MV-4-11 (cell line): ENCODE measurements around the gene PARVB.
"Not testable (repeated sequence)": the region's sequence is repeated elsewhere in the genome, so short reads cannot be mapped to it uniquely, and the experiment has no call there.

ENCODE experiments used
- DNase-seq: peaks from one replicate; lab custom pipeline; 2025; lab: John Stamatoyannopoulos, UW

PARVB gene

DNA sequence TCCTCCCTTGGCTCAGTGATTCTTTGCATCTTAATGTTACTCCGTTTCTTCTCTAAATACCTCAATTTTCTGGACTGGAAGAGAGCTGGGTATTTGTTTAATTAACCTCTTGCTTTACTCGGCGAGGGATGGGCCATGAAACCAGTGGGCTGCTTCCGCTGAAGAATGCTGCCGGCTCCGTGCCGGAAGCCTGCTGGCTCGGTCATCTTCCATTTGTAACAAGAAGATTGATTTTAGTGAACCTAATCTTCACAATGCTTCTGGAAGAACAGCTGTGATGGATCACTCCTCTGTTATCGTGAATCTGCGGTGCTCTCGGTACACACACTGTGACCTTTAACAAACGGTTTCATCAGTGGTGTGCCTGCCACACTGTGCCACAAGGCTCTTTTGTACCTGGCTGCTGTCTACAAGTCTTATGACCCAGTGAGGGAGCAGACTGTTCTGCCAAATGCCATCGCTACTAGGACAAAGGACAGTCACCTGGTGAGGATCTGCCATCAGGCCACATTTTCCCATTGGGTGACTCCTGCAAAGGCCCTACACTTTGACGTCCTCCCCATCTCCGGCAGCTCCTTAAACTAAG lies 25.3 kb upstream of the PARVB start:
- no peak for DNase-seq

DNA sequence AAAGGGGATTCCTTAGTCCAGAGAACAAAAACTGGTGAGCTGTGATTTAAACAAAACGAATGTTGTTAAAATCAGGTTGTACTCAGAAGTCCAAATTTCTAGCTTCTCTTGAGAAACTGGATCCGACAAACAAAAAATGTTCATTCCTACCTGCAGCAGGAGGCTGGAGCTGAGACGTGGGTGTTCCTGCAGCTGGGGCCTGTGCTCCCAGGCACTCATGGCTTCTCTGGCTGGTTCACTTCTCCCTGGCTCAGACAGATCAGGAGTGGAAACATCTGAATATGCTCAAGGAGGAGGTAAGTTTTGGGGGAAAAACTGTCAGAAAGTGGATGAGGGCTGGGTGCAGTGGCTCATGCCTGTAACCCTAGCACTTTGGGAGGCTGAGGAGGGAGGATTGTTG lies 24.7 kb upstream of the PARVB start:
- no peak for DNase-seq

DNA sequence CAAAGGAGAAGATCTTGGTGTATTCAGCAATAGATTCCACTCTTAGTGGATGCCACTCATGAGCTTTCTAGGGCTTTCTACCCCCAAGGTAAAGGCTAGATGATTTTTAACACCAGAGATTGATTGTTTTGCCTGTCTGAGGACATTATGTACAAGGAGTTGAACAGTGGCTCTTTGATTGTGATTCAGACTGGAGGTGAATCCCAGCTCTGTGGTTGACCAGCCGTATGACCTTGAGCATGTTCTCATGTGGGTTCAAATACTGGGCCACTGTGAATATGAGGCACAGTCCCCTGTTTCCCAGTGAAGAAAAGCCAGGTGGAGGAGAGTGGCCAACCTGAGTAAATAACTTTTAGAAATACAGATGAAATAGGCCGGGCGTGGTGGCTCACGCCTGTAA lies 24.0 kb upstream of the PARVB start:
- DNase-seq = no peak

DNA sequence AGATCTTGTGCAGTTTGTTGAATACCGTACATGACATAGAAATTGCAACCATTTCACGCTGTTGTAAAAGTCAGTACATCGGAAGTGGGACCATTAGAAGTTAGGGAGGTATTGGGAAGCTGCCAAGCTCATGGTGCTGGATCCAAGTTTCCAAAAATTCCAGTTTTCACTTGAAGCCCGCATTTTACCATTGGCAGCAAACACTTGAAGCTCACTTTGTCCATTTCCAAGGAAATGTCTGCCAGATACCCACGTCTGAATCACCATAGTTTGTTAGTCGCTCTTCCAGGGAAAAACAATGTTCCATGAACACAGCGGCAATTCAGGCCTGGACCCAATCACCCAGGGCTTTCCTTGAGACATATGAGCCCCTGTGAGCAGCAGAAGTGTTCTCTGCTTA lies 22.6 kb upstream of the PARVB start:
- no peak for DNase-seq

DNA sequence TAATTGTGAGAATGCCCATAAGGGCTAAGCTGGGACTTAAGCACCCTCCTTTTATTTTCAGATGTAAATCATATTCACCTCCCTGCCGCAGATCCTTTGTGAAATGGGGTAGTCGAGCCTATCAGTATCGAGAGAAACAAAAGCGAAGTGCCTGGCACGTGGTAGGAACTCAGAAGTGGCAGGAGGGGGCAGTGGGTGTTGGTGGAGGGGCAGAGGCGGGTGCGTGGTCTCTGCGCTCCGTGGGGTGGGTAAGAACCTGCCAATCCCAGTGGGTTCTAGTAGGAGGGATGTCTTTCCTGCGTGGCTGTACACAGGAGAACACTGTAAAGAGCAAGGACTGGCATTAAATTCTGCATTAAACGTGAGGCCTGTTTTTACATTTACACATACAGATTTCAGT lies 21.8 kb upstream of the PARVB start:
- DNase-seq = no peak

DNA sequence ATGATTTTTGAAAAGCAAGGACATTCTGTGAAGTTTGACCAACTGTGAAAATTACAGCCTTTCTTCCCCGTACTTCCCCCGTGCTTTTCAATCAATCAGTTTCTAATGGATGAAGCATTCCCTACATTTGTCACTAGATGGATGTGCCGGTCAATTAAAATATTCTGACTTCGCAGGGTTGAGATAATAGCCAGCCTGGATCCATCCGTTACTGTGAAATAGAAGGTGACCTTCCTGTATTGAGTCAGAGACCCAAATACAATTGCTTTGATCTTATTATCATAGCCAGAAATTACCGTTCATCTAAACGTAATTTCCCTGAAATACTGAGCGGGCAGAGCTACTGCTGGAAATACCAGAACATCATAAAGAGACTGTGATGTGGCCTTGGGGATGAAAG lies 21.1 kb upstream of the PARVB start:
- no peak for DNase-seq

DNA sequence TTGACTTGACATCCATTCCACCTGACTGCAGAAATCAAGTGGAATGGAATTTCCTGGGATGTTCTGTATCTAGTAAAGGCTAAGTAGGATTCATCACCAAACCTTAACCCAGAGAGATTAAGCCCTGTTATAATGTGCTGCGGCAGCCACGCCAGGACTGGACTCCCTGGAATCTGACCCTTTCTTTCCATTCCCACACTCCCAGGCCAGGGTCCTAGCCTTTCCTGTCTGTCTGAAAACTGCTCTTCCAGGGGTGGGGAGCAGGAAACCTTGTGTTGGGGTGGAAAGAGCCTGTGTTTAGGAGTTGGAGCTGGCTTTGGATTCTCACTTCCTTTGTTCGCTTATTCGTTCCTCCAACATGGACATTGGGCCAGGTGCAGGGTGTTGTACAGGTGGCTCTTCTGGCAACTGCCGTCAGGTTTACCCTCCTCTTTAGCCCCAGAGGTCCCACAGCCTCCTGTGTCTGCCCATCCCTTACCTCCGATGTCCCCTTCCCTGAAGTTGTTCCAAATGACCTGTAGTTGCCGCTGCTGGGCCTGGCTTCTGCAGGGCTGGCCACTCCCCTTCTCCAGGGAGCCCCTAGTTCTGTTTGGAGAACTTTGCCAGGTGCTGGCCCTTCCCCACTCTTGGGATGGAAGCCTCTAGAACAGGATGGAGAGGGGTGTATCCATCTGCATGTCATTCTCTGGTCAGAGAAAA lies 20.5 kb upstream of the PARVB start:
- no peak for DNase-seq

DNA sequence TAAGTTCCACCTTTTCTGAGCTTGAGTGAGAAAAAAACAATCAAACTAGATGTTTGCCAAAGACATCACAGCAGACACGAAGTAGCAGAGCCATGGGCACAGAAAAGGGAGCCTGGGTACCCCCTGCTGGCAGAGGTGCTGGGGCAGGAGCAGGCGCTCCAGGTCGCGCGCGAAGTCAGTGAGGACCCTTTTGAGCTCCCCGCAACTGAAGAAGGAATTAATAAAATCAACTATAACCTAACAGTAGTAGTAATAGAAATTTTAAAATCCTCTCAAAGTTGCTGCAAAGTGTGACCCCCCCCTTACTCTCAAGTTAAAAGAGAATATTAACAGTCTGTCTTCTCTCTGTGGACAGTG lies 20.0 kb upstream of the PARVB start:
- DNase-seq = no peak

DNA sequence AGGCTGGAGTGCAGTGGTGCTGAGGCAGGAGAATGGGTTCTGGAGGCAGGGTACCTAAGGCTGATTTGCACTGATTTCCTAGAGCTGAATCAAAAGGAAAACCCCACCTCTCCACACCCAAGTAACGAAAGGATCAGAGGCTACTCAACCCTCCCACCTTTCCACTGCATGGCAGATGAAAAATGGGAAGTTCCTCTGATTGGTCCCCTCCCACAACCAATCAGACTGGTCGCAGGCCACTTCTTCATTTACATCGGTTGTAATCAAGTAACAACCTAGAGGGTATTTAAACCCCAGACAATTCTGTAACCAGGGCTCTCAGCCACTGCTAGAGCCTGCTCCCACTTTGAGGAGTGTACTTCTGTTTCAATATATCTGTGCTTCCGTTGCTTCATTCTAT lies 18.6 kb upstream of the PARVB start:
- DNase-seq = peak; percentile 87

DNA sequence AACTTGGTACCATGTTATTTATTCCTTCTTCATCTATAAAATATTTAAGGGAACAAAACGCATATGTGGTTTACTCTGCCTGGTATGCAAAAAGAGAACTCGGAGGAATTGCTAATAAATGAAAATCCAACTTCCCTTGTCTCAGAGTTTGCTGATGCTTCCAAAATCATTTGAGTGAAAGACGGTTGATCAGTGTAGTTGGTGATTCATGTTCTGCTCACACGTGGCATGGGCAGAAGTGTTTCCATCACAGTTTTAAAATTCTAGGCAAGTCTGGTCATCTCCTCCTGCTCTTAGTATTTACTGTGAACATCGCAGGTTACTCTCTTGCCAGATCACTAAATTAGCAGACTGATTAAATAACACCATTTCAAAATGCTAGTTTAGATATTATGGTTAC lies 11.9 kb upstream of the PARVB start:
- DNase-seq = peak; percentile 41

DNA sequence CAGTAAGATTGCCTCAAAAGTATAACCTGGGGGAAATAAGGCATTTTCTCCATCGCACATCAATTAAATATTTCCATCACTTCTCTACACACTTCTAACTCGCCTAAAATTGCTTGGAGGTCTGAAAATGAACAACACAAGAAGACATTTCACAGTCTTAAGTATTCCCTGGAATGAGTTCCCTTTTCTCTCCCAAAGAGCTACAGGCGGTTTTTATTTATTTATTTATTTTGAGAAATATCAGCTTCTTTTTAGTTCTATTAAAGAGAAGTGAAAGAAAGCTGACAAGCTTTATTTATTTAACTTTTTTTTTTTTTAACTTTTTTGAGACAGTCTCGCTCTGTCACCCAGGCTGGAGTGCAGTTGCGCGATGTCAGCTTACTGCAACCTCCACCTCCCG lies 11.5 kb upstream of the PARVB start:
- DNase-seq = no peak

DNA sequence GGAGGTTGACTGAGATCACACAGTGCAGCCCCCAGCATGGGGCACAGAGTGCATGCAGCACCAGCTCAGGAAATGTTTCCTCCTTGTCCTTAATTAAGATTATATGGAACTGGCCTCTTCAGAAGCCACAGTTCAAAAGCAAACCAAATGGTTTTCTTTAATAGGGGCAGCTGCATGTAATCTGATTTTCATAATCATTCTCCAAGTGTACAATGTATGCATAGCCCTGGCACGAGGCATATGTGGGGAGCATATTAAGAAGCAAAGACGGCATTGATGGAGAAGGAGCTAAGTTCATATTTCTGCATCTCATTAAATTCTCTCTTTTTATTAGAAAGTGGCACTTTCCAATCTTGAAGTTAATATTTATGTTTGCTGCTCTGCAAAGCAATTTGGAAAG lies 9.9 kb upstream of the PARVB start:
- DNase-seq = no peak

DNA sequence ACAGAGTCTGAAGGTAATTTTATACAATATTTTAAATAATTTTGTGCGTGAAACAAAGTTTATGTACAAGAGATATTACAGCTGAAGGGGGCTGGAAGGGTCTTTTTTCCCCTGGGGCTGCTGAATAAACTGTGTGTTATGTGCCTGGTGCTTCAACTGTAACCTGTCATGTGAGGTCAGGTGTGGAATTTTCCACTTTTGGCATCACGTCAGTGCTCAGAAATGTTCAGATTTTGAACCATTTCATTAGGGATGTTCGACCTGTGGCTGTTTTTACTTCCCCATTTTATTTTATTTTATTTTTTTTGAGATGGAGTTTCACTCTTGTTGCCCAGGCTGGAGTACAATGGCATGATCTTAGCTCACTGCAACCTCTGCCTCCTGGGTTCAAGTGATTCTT lies 7.5 kb upstream of the PARVB start:
- DNase-seq = not testable (repeated sequence)

DNA sequence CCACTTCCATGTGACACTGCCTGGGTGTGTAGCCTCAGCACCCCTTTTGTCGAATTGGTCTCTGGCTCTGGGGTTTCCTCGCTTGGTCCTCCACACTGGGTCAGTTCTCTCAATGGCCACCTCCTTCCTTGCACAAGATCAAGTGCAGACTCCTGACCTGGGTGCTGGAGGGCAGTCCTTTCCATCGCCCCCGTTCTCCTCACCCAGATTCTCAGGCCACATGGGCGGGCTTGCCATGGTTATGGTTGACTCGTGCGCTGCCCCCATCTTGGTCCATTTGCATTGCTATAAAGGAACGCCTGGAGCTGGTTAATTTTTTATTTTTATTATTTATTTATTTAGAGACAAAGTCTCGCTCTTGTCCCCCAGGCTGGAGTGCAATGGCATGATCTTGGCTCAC lies 5.5 kb upstream of the PARVB start:
- no peak for DNase-seq

DNA sequence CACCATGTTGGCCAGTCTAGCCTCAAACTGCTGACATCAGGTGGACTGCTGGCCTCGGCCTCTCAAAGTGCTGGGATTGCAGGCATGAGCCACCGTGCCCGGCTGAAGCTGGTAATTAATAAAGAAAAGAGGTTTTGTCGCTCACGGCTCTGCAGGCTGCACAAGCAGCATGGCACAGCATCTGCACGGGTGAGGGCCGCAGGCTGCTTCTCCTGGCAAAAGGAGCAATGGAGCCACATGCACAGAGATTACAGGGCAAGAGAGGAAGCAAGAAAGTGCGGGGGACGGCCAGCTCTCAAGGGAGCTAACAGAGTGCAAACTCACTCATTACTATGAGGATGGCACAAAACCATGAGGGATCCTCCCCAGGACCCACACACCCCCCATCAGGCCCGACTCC lies 4.7 kb upstream of the PARVB start:
- no peak for DNase-seq

DNA sequence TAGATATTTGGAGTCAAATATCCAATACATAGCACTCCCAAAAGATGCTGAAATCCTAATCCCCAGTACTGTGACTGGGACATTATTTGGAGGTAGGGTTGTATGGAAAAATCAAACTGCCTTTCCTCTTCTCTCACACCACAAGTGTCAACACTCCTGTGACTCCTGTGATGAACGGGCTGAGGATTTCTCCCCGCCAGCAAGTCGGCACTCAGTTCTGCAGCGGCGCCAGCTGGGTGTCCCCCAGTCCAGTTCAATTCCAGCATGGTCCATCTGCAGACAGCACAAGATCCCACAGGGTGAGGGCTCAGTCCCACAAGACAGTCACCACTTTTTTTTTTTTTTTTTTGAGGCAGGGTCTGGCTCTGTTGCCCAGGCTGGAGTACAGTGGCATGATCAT lies 4.3 kb upstream of the PARVB start:
- DNase-seq = no peak

DNA sequence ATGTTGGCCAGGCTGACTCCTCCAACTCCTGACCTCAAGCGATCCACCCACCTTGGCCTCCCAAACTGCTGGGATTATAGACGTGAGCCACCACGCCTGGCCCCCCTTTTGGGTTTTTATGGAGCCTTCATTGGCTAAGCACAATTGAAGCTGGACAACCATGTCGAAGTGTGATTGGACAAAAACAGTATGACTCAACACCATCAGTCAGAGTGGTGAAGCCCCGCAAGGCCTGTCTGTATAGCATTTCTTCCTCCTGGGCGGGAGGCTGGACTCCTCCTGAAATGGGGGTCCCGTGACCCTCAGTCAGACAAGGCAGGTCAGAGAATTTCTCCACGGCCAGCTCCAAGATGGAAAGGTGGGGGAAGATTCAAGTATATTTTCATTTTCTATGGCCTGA lies 3.1 kb upstream of the PARVB start:
- DNase-seq = no peak

DNA sequence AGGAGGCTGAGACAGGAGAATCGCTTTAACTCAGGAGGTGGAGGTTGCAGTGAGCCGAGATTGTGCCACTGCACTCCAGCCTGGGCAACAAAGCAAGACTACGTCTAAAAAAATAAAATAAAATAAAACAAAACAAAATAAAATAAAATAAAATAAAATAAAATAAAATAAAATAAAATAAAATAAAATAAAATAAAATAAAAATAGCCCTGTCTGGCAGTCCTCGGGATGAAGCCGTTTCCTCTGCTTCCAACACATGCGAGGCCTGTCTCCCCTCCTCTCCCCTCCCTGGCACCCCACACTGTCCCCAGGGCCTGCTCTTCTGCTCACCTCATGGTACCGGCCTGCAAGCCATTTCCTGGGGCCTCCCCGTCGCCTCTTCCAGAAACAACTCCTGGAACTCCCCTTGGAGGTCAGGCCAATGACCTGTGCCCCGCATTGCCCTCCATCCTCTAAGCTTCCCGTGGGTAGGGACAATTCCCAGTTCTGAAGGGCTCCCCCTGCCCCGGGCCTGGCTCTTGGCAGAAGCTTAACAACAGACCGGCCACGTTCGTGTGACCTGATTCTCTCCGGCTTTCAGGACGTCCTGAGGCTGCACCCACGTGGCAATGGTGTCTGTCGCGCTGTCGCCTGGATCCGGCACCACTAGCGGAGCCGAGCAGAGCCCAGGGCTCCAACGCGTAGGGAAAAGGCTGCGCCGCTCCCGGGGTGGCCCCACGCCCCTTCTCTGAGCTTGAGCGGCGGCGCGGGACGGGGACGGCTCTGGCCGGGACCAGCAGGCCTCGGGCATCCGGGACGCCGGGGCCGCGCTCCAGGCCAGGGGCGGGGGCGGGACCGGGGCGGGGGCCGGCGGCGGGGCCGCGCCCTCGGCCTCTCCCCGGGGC lies 456 bp upstream of the PARVB start:
- no peak for DNase-seq

DNA sequence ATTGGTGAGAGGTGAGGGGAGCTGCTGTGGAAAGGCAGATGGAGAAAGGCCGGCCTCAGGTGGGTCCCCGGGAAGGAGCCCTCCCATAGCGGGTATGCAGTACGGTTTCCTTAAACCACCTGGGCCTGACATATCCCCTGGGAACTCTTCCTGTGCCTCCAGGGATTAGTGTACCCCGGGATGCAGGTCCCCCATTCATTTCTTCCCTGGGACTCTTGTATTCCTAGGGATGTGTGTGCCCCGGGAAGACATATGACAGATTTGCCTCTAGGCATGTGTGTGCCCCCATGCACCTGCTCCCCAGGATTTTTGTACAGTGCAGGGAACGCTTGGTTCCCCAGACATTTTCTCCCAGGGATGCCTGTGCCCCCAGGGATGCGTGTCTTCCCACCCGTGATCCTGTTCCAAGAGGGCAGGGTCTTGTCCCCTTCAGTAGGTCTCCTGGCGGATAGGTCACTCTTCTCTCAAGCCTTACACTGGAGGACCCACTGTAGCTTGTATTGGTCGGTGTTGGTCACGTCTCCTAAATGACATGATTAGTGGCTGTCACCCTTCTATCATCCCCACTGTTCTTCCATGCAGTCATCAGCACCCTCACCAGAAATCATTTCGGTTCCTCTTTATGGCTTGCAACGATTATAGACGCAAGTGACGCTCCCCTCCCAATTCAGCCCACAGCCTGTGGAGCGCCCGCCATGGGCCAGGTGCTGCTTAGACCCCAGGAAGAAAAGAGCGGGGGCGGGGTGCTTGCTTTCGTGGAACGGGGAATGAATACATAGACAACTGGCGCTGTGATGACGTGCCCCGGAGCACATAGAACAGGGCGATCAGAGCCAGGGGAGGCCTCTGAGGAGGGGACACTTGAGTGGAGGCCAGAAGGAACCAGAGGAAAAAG lies 1.3 kb downstream of the PARVB start:
- DNase-seq = peak; percentile 94

DNA sequence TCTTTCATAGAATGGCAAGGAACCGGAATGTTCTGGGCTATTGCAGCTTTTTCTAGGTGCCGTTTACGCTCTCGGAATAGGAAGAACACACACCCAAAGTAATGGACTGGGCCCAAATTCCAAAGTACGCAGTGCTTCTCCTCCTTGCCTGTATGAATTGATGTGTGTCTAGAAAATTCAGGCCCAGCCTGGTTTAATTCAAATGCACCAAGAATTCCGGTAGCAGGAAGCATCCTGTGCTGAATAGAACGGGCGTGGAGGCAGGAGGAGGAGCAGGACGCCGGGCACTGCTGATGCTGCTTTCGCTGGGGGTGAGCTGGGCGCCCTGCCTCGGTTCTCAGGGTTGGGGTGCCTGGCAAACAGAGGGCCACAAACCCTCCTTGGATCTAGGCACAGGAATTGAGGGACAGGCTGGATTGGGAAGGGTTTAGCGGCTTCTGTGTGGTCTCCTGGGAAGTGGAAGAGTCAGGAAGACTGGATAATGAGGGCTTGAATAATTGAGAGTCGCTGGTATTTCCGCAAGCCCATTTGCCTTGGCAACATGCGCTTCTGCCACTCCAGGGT lies 2.0 kb downstream of the PARVB start:
- DNase-seq = no peak

DNA sequence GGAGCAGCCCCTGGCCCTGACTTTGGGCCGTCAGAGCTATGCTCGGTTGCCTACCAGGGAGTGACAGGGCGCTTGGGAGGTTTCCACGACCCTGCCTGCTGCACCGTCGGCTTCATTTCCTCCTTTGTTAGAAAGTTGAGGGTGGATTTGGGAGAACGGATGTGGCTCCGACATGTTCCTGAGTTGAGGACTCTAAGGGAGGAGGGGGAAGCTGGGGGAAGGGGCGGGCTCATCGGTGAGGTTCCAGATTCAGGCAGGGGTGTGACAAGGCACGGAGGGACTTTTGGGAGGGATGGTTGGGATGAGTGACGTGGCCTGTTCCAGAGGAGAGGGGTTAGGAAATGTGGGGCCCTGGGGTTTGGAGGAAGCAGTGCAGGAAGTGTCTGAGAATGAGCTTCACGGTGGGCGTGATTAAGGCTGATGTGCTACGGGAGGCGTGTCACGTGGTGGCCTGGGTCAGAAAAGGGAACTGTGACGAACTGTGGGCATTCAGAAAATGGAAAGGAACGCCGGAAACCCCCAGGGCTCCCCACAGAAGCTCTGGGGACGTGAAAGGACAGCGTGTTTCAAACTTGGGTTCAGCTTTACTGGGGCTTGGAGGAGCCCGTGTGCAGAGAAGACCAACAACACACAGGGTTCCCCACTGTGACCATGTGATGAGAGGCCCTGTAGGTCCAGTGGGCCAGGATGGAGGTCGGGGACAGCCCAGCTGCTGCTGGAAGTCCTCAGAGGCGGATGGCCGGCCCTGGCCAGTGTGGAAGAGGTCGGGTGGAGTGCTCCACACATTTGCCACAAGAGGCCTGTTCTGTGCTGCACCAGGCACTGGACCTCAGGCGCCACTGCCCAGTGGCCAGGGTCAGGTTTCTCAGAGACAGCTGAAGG lies 2.8 kb downstream of the PARVB start:
- DNase-seq = peak; percentile 96
